Activated CD8-positive, alpha-beta memory T cell treated with anti-CD3 and anti-CD28 coated beads, Interleukin-2, amount 50 U/mL, for 24 hours (primary cell): ENCODE results near the gene MARCHF3.
"Not testable (repeated sequence)": the region's sequence is repeated elsewhere in the genome, so short reads cannot be mapped to it uniquely, and the experiment has no call there.

Experiments
- DNase-seq: peaks from one replicate; pipeline ENCODE4 v3.0.0-alpha.2; 2020; ENCODE audit errors: extremely low read depth

MARCHF3 gene

DNA sequence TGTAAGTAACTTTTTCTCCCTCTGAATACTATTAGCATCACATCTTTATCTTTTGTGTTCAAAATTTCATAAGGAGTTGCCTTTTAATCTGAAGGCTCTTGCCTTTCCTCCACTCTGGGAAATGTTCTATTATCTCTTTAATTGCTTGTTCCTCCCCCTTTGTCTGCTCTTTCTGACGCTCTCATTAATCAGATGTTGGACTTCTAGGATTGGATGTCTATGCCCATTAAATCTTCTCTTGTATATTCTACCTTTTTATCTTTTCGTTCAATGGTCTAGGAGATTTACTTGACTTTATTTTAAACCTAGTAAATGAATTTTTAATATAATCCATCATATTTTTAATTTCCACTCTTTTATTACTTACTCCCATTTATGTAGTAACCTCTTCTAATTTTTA is 76.7 kb downstream of the MARCHF3 start:
- no peak for DNase-seq

DNA sequence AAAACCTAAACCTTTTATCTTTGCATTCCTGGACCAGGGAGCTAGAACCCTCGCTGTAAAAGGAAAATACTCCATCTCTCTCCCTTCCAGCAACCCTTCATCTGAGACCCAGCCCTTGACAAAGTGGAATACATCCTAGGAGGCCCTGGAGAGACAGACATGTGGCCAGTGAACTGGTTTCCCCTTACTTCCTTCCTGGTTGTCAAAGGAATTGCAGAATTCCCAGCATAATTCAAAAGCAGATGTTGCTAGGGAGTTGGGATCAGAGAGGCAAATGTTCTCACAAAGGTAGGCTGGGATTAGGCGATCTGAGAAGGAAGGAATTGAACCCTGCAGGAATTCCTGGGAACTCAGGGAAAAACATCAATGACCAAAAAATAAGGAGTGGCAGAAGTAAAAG is 80.9 kb downstream of the MARCHF3 start:
- DNase-seq: no peak

DNA sequence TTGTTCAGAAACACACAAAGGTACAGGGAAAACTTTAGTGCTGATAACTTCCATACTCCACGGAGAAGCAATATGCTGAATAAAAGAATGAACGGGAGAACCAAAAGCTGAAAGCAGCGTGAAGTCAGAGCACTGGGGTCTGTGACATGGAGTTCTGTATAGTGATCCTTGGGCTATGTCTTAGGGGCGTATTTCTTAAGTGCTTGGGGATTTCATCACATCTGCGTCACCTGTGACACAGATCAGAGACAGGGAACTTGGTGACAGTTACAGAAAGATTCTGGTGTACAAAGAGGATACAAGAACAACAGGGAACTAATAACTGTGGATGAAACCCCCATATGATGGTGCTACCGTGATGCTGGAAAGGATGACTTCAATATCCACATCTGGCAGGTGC is 81.9 kb downstream of the MARCHF3 start:
- no peak for DNase-seq

DNA sequence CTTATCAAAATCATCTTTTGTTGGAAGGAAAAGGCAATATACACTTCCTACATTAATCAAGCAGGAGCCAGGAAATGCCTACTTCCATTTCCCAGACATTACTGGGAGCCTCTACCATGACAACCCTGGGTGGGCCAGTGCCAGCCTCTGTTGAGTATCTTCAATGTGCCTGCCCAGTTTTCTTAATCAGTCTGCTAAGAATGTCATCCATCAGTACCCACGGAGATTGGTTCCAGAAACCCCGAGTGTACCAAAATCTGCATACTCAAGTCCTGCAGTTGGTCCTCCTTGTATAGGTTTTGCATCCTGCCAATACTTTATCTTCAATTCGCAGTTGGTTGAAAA is 82.4 kb downstream of the MARCHF3 start:
- no peak for DNase-seq

DNA sequence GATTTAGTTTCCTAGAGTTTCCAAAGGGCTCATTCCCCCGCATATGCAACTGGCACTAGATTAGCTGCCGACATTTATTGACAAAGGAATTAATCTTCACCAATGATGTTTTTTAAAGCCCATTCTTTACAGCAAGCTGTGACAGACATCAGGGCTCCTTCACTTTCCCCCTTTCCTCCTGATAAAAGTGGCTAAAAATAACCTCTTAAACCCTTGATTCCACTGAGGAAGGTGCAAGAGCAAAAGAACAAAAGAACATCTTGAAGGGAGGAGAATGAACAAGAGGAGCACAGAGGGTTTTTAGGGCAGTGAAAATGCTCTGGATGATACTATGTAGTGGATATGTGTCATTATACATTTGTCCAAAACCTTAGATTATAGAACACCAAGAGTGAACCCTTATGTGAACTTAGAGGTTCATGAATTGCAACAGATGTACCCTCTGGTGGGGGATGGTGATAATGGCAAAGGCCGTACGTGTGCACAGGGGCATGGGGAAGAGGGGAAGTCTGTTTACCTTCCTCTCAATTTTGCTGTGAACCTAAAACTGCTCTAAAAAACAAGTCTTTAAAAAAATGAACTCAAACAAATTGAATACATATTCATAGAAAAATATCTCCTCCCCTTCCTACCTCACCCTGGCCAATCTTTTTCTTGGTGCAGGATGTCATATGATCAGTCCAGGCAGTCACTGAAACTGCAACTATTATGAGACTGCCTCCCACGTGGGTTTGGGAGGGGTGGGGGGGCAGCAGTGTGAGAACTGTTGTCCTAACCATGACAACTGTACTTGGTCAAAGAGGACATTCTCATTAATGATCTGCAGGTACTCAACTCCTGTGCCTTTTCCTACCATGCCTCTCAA is 83.0 kb downstream of the MARCHF3 start:
- DNase-seq: no peak

DNA sequence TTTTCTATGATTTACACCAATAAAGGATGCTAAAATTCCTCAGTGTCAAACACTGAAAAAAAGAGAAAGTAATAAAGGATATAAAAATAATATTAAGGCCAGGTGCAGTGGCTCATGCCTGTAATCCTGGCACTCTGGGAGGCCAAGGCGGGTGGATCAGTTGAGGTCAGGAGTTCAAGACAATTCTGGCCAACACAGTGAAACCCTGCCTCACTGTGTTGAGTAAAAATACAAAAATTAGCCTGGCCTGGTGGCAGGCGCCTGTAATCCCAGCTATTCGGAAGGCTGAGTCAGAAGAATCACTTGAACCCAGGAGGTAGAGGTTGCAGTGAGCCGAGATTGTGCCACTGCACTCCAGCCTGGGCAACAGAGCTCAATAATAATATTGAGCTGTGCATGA is 87.5 kb downstream of the MARCHF3 start:
- DNase-seq: not testable (repeated sequence)

DNA sequence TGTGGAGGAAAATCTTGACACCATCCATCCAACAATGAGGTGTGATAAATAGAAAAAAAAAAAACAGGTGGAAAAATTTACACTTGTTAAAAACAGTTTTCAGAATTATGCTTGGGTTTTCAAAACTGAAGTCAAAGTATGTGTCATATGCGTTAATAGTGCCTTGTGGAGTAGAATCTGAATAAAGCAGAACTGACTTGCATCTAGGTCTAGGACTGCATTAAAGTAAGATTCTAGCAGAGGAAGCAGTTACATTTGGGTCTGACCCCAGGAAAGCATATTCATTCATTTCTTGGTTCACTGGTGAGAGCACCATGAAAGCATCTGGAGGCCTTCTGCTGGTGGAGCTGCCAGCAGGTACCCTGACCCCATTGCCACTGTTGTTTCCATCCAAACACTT is 89.0 kb downstream of the MARCHF3 start:
- no peak for DNase-seq

DNA sequence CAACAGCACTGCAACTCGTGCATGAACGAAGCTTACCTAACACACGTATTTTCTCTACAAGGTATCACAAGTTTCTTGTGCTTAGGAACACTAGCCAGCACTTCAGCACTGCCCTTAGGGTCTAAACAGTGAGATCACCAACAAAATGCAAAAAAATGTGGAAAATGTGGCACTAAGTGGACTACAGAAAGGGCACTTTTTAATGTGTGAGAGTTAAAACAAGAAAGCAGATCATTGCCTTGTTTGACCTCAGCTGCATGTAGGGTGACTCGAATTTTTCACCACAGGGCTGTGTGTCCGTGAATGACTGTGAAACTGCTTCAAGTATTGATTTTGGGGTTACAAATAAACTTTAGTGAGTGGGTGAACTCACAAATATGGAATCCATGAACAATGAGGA is 90.5 kb downstream of the MARCHF3 start:
- DNase-seq: no peak

DNA sequence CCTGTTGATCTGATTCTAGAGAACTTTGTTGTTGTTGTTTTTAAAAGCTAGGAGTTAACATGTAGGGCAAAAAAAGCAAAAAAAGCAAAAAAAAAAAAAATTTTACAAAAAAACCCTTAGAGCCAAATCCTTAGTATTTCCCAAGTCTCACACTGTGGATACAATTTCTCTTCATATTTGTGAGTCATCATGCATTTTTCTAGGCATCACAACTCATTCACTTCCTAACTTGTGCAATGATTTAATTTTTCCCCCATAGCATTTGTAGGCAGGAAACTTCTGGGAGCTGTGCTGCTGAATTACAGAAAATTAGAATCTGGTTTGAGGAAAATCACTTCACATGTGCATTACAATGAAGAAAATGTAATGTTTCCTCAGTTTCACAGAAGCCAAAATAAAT is 91.9 kb downstream of the MARCHF3 start:
- no peak for DNase-seq

DNA sequence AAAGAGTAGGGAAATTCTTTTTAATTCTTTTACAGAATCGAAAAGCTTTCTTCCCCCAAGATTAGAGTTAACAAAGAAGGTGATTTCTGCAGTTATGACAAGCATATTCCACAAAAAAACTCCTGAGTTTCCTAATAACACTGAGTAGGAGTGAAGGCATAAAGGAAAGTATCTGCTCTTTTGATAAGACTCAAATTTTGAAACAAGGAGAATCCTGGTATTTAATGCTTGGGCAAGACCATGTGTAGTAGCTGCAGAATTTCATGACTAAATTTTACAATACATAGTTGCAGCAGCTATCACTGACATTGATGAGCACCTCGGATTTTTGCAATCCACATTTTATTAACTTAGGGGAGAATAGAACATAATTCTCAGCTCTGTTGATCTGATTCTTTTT is 92.6 kb downstream of the MARCHF3 start:
- no peak for DNase-seq

DNA sequence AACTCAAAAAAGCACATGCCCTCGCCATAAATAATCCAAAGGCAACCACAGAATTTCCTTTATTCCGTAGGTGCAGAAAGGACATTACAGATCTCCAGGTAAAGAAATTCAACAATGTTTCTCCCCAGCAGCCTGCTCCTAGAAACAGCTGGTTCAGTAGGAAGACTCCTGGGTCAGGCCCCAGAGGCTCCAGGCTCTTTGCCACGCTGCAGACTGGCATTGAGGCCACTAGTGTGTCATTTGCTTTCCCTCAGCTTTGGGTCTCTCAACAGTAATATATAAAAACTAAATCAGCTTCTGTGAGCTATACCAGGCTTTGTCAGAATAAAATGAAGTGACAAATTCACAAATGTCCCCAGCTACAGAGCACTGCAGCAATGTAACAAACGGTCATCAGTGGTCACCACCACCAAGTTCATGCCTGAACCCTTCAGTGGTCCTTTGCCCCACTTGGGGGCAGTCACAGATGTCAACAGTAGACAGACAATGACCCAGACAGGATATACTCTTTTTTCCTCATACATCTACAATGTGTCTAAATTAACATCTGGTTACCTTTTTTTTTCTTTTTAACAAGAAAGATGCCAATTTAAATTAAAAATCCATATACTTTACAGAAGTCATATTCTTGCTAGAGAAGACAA is 93.5 kb downstream of the MARCHF3 start:
- DNase-seq: no peak

DNA sequence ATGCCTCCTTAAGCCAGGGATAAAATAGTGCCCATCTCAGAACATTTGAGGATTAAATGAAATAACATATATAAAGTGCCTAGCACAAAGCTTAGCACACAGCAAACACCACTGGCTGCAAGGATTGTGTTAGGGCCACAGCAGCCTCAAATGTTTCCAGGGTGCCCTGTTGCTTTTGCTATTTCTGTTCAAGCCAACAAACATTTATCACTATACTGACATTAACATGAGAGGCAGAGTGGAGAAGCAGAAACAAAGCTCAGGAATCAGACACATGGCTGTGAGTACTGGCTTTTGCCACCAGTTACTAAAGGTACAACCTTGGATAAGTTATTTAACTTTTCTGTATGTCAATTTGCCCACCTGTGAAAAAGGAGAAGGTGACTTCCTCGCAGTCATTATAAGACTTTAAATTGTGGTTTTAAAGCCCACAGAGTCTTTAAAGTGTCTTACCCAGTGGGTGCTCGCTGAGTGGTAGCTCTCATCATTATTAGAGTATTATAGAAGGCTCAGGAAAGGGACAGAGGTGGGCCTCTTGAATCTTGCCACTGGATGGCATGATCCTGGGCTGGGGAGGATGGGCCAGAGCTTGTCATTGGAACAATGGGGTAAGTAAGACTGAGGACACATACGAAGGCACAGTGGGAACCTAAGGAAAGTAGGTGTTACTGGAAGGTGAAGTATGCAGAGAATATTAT is 98.2 kb downstream of the MARCHF3 start:
- no peak for DNase-seq

DNA sequence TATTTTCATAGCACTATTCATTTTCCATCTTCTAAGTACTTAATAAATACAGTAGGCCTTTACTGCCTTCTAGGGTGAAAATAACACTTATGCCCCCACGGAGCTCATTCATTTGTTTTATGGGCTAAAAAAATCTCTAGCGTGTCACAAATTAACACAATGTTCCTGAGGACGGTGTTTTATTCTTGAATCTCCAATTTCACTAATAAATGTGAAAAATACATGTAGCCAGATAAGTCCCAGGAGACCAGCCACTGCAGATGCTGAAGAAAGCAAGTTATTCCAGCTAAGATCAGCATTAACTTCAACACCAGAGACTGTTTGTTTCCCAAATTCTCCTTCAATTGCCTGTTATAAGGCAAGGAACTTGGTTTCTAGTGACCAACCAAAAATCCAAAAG is 102.3 kb downstream of the MARCHF3 start:
- DNase-seq: no peak

DNA sequence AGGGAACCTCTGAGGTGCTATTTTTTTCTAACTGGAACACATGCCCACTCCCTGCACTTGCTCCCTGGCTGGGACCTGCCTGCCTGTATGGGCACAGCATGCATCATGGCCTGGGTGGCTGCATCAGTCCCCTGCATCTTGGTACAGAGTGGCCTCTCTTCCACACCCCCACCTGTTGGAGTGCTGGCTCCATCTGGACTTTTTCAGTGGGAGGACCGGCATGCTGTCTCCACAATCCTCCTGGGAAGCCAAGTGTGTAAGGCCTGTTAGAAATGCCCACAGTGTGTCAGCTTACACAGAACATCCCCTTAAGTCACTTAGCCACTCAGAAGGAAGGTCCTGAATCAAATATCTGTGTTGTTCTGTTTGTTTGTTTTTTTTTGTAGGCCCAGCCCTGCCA is 102.9 kb downstream of the MARCHF3 start:
- DNase-seq: no peak

DNA sequence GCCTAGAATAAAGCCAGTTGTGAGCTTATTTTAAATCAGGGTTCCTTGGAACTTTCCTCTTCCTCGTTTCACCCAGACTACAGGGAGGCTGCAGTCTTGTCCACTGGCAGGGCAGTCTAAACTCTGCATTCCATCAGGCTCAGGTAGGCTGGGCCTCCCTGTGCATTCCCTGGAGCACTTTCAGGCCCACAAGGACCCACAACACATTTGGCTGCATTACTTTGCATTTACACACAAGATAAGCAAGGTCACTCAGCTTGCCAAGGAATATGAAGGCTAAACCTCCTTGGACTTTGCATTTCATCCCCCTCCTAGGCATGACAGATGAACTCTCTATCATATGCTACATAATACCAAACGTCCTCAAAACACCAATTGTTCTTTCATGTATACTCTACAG is 104.2 kb downstream of the MARCHF3 start:
- no peak for DNase-seq

DNA sequence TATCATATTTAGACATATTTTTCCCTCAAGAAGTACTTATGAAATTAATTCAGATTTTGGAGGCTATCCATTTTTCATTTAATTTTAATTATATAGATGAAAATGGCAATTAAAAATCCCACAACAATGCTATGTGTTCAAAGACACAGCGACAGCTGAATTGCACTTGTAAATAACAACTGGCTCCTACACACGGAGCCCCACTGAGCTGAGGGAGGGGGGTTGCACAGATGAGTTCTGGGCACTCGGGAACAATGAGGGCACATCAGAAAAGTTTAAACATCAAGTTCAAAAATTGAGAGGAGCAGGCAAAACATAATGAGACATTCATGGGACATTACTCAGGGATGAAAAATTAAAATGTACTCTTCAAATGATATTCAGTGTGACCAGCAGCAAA is 104.9 kb downstream of the MARCHF3 start:
- no peak for DNase-seq

DNA sequence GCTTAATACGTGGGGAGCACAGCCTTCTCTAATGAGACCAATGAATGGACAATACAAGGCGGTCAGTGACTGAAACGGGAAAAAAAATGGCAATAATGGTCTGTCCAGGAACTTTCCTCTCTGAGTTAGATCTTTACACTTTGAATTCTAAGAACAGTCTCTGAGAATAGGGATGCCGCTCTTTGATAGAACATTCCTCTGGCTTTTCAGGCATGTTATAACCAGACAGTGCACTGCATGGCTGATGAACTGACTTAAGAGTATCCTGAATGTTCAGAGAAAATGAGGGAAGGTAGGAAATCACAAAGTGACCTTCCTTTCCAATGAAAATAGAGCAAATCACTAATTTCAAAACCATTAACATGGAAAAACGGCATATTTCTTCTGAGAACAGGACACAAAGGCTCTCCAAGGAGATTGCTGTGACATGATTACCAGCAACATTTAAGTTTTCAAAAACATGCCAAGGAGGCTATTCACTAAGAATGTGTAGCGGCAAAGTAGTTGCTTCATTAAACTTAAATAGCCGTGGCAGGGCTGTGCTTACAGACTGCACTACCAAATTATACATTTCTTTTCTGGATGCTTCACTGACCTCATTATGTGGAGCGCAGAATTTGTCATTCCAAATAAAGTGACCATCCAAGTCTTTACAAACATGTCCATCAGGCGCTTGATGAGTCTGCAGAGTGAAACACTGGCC is 105.9 kb downstream of the MARCHF3 start:
- no peak for DNase-seq

DNA sequence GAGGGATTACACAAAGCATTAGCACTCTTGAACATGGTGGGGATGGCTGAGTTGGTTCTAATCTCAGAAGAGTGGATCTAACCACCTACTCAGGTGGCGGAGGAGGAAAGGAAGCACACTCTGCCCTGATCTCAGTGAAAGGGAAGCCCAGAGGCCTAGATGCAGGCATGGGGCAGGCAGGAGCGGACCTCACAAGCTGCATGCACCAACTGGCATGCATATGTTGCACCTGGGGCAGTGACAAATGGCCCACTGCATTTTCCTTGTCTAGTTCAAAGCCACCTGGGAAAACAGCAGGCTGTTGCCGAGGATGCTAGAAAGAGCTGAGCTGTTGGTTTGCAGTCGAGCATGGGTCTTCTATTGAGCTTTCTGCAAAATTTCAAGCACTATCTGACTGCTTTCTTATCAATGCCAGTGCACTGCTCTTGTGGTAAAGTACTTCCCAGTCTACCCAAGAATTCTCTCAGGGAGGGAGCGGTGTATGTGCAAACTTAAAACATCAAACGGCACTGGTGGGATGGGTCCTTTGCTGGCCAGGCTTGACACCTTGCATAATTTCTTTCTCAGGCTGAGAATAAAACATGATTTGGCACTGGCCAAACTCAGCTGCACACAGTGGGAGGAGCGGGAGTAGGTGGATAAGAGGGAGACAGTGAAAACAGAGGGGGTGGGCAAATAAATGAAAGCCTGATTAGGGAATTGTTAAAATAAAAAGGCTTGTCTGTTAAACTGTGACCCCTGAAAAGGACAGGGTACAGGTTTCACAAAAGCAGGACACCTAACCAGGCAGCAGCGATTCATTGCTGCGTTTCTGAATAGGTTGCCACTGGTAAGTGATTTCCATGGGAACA is 108.9 kb downstream of the MARCHF3 start:
- DNase-seq: no peak

DNA sequence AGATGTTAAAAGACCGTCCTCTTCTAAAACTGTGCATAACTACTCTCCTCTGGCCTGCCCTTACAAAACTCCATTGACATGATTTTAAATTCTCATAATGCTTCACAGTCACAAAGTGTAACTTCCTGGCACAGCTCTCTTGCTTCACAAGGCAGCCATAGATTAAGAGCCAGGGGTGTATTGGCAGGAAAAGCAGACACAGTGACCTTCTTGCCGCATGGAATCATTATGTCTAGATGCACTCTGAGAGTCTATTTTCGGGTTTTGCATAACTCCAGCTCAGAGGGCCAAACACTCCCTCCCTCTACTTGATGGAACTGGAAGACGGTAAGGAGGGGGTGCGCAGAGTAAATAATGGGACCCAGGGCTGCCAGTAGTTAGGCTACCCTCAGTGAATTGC is 110.1 kb downstream of the MARCHF3 start:
- no peak for DNase-seq

DNA sequence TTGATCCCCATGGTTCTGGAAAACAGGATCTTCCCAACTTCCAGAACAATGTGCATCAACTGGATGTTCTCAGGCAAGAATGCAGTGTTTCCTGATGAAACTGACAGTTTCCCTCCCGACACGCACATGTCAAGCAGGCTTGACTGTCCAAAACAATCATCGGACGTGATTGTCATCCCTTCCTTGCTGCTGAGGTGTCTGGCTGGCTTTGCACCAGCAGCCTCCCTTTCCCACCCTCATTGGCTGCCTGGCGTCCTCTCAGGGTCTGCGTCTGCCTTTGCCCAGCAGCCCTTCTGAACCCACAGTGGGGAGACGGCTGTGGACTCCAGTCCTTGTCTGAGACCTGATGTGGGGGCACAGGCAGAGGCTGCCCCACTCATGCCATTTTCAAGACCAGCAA is 110.8 kb downstream of the MARCHF3 start:
- DNase-seq: no peak

DNA sequence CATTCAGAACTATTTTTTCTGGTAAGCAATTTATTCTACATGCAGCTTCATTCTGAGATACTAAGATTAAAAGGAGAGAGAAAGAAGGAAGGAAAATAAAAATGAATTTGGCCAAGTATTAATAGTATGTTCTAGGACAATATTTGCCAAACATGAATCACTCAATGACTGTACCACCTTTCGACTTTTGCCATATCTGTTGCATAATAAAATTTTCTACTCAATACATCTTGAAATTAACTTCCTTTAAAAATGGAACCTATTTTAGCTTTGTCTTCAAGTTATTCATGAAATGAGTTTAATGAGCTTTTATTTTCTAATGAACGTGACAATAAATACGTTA is 111.8 kb downstream of the MARCHF3 start:
- DNase-seq: no peak
